Pons (tissue), 1 donor: Measurements from ENCODE around the gene AKAP8L.
"Not testable (repeated sequence)": the region's sequence is repeated elsewhere in the genome, so short reads cannot be mapped to it uniquely, and the experiment has no call there.

ENCODE experiments used
- DNase-seq: peaks from one replicate; pipeline ENCODE4 v3.0.0-alpha.2; 2016; ENCODE audit warnings: low spot score

AKAP8L gene

GRCh38 chr19:15353908-15354307 is 64.9 kb downstream of the AKAP8L start:
- DNase-seq = no peak

DNA sequence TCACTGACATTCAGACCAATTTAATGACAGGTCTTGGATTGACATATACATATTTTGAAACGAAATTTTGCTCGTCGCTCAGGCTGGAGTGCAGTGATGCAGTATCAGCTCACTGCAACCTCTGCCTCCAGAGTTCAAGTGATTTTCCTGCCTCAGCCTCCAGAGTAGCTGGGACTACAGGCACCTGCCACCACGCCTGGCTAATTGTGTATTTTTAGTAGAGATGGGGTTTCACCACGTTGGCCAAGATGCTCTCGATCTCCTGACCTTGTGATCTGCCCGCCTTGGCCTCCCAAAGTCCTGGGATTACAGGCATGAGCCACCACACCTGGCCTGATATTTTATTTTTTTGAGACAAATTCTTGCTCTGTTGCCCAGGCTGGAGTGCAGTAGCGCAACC is 66.3 kb downstream of the AKAP8L start:
- not testable (repeated sequence) for DNase-seq

- DNase-seq = not testable (repeated sequence)
These were observed 77.5 kb downstream of the AKAP8L start for GRCh38 chr19:15341328-15341727.

DNA sequence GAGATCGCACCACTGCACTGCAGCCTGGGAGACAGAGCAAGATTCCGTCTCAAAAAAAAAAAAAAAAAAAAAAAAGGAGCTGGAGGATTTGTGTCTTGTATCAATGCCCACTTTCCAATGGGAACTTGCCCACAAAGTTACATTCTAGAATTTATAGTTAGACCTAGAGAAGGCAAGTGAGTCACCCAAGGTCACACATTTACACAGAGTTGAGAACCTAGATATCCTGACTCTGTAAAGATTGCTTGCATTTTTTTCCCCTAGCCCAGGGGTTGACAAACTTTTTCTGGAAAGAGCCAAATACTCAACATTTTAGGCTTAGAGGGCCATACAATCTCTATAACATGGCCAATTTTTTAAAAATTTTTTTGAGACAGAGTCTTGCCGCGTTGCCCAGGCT is 78.7 kb downstream of the AKAP8L start:
- no peak for DNase-seq

DNA sequence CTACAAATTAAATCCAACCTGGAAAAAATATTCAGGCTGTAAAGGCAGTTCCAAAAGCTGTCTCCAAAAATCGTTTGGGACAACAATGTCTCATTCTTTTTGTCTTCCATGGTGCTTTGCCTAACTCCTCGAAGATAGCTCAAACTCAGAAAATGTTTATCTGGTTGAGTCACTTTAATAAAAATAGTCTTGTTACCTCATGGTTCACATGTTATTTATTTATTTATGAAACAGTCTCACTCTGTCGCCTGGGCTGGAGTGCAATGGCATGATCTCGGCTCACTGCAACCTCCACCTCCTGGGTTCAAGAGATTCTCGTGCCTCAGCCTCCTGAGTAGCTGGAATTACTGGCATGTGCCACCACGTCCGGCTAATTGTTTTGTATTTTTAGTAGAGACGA is 81.6 kb downstream of the AKAP8L start:
- no peak for DNase-seq

DNA sequence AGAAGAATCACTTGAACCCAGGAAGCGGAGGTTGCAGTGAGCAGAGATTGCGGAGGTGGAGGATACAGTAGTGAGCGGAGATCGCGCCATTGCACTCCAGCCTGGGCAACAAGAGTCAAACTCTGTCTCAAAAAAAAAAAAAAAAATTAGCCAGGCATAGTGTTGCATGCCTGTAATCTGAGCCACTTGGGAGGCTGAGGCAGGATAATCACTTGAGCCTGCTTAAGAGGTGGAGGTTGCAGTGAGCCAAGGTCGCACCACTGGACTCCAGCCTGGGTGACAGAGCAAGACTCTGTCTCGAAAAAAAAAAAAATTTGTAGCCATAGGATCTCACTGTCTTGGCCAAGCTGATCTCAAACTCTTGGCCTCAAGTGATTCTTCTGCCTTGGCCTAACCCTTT is 82.8 kb downstream of the AKAP8L start:
- not testable (repeated sequence) for DNase-seq

DNA sequence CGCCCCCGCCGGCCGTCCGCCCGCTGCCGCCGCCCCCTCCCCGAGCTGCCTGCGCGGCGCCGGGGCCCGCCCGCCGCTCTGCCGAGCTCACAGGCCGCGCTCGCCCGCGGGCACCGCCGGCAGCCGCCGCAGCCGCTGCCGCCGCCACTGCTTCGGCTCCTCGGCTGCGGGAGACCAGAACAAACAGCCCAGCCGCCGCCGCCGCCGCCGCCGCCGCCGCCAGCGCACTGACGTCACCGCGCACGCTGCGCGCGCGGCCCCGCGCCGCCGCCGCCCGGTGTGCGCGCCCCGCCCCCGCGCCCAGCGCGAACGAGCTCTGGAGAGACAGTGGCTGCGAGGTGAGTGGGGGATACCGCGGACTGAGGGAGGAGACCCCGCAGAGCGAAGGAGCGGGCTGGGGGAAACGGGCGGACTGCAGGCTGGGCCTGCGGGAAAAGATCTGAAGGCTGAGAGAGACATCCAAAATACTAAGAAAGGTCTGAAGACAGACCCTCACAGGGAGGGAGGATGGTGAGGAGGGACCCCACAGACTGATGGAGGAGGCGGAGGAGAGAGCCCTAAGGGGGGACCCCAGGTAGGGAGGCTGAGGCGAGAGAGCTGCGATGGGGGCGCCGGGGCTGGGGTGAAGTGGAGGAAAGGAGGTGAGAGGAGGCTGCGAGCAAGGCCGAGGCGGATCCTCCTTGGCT is 86.3 kb downstream of the AKAP8L start, which contains the start of gene BRD4:
TSS of gene BRD4 (minus strand) at position 229 of the 686 bp plus-strand sequence. CDS start 59,440 bp downstream, outside the sequence.
- no peak for DNase-seq

DNA sequence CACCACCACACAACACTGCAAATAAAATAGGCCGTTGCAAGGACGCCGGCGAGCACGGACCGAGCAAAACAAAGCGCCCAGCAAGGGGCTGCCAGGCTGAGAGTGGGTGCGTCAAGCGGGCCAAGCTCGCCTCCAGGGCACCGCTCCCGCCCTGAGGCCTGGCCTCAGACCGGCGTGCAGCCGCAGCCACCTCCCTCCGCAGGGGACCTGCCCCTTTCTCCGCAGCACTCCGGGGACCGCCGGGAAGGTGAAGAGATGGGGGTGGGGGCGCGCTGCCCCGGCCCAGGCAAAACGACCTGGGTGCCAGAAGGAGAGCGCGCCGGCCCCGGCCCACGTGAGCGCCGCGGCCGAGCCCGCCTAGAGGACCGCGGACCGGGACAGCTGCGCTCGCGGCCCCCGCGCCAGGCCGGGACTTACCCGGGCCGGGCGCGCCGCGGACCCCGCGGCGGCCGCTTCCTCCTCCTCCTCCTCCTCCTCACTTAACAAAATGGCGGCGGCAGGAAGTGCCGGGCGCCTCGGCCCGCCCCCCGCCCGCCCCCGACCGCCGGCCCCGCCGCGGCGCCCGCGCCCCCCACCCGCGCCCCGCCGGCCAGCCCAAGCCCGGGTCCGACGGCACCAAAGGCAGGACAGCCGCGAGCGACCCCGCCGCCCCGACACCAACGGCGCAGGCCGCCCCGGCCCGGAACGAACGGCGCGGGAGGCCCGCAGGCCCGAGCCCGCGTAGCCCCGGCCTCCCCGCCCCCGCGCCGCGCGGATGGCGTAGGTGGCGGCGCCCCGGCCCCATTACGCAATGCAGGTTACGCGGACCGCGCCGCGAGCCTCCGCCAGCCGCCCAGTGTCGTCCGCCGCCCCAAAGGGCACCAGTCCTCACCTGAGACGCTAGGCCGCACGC is 87.1 kb downstream of the AKAP8L start:
- no peak for DNase-seq

GRCh38 chr19:15330801-15331418 is 87.9 kb downstream of the AKAP8L start:
- DNase-seq = no peak
